AG04450 (cell line): Measurements from ENCODE around the gene F2RL3. TPM values are rescaled to one million over a fixed set of nuclear protein-coding genes. Genes with fewer than 3 reads are reported as not detected.
A peak's percentile ranks its signal among the peaks of the same experiment; 100 is the strongest.

Experiments used
- CTCF ChIA-PET: fragments of 300-600, 350-600 bp; formaldehyde crosslinking; extraction: SDS; loops from one replicate; lab custom pipeline; 2022; ENCODE audit warnings: antibody characterized with exemption, inconsistent platforms; lab: Charles Lee
- POLR2A ChIA-PET: fragments of 350-600 bp; formaldehyde crosslinking; extraction: SDS; loops from one replicate; lab custom pipeline; 2021; ENCODE audit warnings: antibody characterized with exemption, inconsistent platforms; lab: Yijun Ruan, JAX
- DNase-seq: peaks from one replicate; pipeline ENCODE4 v3.0.0-alpha.2; 2011; ENCODE audit warnings: low read depth, low spot score
- H3K27ac ChIP-seq: one replicate; pipeline ENCODE4 v1.5.1; 2012; ENCODE audit warnings: low read depth, low read length, control low read depth
- H3K27me3 ChIP-seq: one replicate; pipeline ENCODE4 v1.6.0; 2012; ENCODE audit warnings: low read length; ENCODE audit not compliant: control insufficient read depth, insufficient read depth
- H3K4me3 ChIP-seq: 2 replicates; pipeline ENCODE4 v1.5.1; 2011; ENCODE audit warnings: mild to moderate bottlenecking, low read depth, low read length, control low read depth
- H3K9me3 ChIP-seq: 2 replicates; pipeline ENCODE4 v1.5.1; 2012; ENCODE audit warnings: low read length; ENCODE audit not compliant: control insufficient read depth, insufficient read depth
- polyA plus RNA-seq: library from polyadenylated mRNA; depleted of rRNA; stranded (reverse); fragments of >200 nt; gene quantifications from 2 replicates; pipeline ENCODE4 v1.2.3, GENCODE V29; 2011
- TF ChIP-seq, protein P1 (sequence below): IDR thresholded peaks from 2 replicates; pipeline ENCODE4 v1.5.1; 2011; ENCODE audit warnings: low read depth, low read length, control low read depth, inconsistent platforms

The F2RL3 gene
- polyA plus RNA-seq, 1 experiment: not detected

DNA sequence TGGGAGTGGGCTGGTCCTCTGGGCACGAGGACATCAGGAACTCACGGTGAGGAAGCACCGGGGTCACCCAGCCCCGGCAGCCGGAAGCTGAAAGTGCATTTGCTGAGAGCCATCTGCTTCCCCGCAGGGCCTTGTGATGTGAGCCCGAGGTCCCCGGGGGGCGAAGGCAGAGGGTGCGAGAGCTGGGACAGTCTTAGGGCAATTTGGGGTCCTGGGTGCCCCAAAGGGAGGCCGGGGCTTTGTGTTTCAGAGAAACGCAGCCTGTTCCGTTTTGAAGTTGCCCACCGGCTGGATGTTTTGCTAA, 4.8 kb downstream of the F2RL3 start:
- Histone ChIP-seq H3K27me3 (peaks cover 10% of the 10 kb centered on the region), H3K9me3 (peaks cover 5% of the 10 kb centered on the region; the same call in 1 of the 2 replicates), H3K27ac (no peak overlapping the region), H3K4me3 (no peak overlapping the region)
- DNase-seq: no peak
- TF ChIP-seq, protein P1, sequence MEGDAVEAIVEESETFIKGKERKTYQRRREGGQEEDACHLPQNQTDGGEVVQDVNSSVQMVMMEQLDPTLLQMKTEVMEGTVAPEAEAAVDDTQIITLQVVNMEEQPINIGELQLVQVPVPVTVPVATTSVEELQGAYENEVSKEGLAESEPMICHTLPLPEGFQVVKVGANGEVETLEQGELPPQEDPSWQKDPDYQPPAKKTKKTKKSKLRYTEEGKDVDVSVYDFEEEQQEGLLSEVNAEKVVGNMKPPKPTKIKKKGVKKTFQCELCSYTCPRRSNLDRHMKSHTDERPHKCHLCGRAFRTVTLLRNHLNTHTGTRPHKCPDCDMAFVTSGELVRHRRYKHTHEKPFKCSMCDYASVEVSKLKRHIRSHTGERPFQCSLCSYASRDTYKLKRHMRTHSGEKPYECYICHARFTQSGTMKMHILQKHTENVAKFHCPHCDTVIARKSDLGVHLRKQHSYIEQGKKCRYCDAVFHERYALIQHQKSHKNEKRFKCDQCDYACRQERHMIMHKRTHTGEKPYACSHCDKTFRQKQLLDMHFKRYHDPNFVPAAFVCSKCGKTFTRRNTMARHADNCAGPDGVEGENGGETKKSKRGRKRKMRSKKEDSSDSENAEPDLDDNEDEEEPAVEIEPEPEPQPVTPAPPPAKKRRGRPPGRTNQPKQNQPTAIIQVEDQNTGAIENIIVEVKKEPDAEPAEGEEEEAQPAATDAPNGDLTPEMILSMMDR: no peak
- ChIA-PET CTCF (no interaction called here), POLR2A (no interaction called here)

DNA sequence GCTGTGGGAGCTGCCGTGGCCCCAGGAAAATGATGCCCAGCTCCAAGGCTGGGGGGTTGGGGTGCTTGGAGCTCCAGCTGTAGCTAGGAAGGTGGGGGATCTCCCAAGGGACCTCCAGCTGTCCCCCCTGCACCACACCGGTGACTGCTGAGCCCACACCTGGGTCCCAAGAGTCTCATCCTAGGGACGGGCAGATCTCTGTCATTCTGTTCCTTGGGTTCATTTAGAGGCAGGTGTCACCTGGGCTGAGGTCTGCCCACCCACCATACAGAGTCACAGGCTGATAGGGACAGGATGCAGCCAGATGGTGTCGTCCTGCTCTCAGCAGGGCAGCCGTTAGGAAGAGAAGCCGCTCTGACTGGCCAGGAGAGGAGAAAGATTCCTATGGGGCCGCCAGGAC, 5.3 kb downstream of the F2RL3 start:
- ChIA-PET POLR2A (no interaction called here), CTCF (no interaction called here)
- peaks cover 5% of the 10 kb centered on the region; the same call in 1 of the 2 replicates for H3K9me3 ChIP-seq
- TF ChIP-seq, protein P1: no peak
- H3K27me3 ChIP-seq: peaks cover 10% of the 10 kb centered on the region
- no peak for DNase-seq
- no peak overlapping the region for H3K27ac ChIP-seq
- H3K4me3 ChIP-seq: no peak overlapping the region

DNA sequence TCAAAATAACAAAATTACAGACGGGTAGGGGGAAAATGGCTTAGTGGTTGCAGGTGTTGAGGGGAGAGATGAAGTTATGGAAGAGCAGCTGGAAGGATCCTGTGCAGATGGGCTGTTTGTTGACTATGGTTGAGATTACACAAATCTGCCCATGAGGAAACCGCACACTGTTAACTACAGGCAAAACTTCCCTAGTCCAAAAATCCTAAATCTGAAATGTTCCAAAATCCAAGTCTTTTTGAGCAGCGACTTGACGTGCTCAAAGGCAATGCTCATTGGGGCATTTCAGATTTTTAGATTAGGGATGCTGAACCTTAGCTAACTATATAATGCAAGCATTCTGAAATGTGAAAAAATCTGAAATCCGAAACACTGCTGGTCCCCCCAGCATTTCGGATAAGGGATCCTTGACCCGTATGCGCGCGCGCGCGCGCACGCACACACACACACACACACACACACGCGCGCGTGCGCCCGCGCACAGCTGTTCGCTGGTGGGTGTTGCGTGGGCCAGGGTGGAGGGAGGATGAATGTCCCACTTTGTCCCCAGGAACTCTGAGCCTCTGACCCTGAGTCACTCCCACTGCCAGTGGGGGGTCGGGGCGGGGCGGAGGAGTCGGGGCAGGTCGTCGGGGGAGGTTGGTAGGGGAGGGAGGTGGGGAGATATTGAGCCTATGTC, 6.8 kb downstream of the F2RL3 start:
- TF ChIP-seq, protein P1: no peak
- DNase-seq: no peak
- Histone ChIP-seq H3K27ac (no peak overlapping the region), H3K9me3 (peaks cover 5% of the 10 kb centered on the region; the same call in 1 of the 2 replicates), H3K27me3 (peaks cover 10% of the 10 kb centered on the region), H3K4me3 (no peak overlapping the region)
- ChIA-PET POLR2A (no interaction called here), CTCF (no interaction called here)

DNA sequence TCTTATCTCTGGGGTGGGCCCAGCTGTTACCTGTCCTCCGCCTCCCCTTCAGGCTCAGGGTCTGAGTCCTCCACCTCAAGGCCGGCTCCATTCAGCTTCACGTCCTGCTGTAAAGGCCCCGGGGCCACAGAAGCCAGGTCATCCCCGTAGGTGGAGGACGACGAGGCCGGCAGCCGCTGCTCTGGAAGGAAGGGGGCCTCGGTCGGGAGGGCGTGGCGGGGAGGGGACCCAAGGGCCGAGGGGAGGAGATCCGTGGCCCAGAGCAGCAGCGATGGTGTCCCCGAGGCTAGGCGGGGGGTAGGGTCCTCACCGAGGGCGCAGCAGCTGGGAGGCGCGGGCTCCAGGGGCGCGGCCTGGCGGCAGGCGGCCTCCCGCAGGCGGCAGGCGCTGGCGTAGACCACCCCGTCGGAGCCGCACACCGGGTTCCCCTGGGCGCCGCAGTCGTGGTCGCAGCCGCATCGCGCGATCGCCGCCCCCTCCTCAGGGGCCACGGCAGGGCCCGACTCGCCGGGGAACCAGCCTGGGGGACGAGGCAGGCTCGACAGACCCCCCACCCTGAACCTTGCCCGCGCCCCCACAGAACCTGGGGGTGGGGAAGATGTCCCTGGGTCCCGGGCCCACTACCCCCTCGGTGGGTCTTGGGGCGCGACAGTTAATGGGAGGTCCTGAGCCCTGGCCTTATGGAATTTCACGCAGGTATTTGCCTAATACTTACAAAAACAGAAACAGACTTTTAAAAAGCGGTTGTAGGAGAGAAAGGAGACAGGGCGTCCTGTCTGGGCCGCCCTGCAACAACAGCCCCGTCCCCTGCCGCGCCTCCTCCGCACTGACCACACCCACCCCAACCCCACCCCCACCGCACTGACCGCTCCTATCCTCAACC, 7.6 kb downstream of the F2RL3 start:
- H3K4me3 ChIP-seq: peak overlapping the region; percentile 51
- peaks cover 5% of the 10 kb centered on the region; the same call in 1 of the 2 replicates for H3K9me3 ChIP-seq
- ChIA-PET POLR2A (no interaction called here), CTCF (no interaction called here)
- TF ChIP-seq, protein P1: no peak
- H3K27ac ChIP-seq: no peak overlapping the region
- DNase-seq: no peak
- peaks cover 10% of the 10 kb centered on the region for H3K27me3 ChIP-seq
